GM12878 (cell line): Measurements from ENCODE around the gene PLA2G6. TPM values are rescaled to one million over a fixed set of nuclear protein-coding genes. Genes with fewer than 3 reads are reported as not detected.

ENCODE experiments used
- ATAC-seq: fragments of 200-7000 bp; cut with Tn5 transposase; 3 replicates; pipeline ENCODE4 v1.9.1; 2020; ENCODE audit warnings: mild to moderate bottlenecking, moderate library complexity
- BruUV-seq: library from RNA; stranded (reverse); fragments of 400-500 nt; replicated peaks from 2 replicates; lab custom pipeline; 2021; lab: Mats Ljungman, UMichigan
- CTCF ChIA-PET: fragments of 300-600 bp; sonication (Branson Sonifier 250); formaldehyde crosslinking; extraction: SDS; loops from one replicate; lab custom pipeline; 2021; ENCODE audit warnings: inconsistent platforms; lab: Yijun Ruan, JAX
- POLR2A ChIA-PET: fragments of 350-600 bp; formaldehyde crosslinking; extraction: SDS; loops from one replicate; lab custom pipeline; 2021; ENCODE audit warnings: inconsistent platforms; lab: Charles Lee
- RAD21 ChIA-PET: fragments of 300-600 bp; sonication (Branson Sonifier 250); formaldehyde crosslinking; loops from one replicate; lab custom pipeline; 2023; ENCODE audit warnings: antibody characterized with exemption; ENCODE audit not compliant: unreplicated experiment; lab: Charles Lee
- SMC1A ChIA-PET: fragments of 300-600 bp; sonication (Branson Sonifier 250); formaldehyde crosslinking; loops from one replicate; lab custom pipeline; 2023; ENCODE audit not compliant: unreplicated experiment, uncharacterized antibody; lab: Charles Lee
- DNase-seq: peaks from one replicate; pipeline ENCODE4 v3.0.0-alpha.2; 2011; ENCODE audit warnings: low read depth, low spot score
- FAIRE-seq: peaks from 3 replicates; lab custom pipeline; 2011; peaks lifted over from hg19 to GRCh38; lab: Jason Lieb, UNC
- H2AFZ ChIP-seq: 2 replicates; pipeline ENCODE4 v1.6.0; 2011; ENCODE audit warnings: low read depth, low read length, control low read depth; ENCODE audit not compliant: control insufficient read depth
- H3K27ac ChIP-seq: 2 replicates; pipeline ENCODE4 v1.5.1; 2011; ENCODE audit warnings: control low read depth; ENCODE audit not compliant: control insufficient read depth, insufficient read depth
- H3K27me3 ChIP-seq, 2 experiments: replicated peaks in 1 of 2; 2 replicates each; pipeline versions ENCODE4 v1.6.0 to v1.6.1; 2011; ENCODE audit warnings: low read length in 1 of 2; ENCODE audit not compliant: control insufficient read depth in 2 of 2, insufficient read depth in 2 of 2
- H3K36me3 ChIP-seq, 2 experiments: 2 replicates each; pipeline ENCODE4 v1.5.1; 2011; ENCODE audit warnings: low read length in 1 of 2; ENCODE audit not compliant: control insufficient read depth in 2 of 2, insufficient read depth in 2 of 2
- H3K4me1 ChIP-seq: 2 replicates; pipeline ENCODE4 v1.6.1; 2011; ENCODE audit warnings: mild to moderate bottlenecking, low read length, moderate library complexity, mixed read lengths; ENCODE audit not compliant: control insufficient read depth, insufficient read depth
- H3K4me2 ChIP-seq: 2 replicates; pipeline ENCODE4 v1.6.0; 2011; ENCODE audit warnings: control low read depth; ENCODE audit not compliant: control insufficient read depth, insufficient read depth
- H3K4me3 ChIP-seq: fragments of 200-600 bp; sonication (generic); 2 replicates; pipeline ENCODE4 v1.5.1; 2016
- H3K79me2 ChIP-seq: 2 replicates; pipeline ENCODE4 v1.6.0; 2011; ENCODE audit warnings: low read length; ENCODE audit not compliant: control insufficient read depth, insufficient read depth
- H3K9ac ChIP-seq: 2 replicates; pipeline ENCODE4 v1.8.0; 2011; ENCODE audit warnings: low read length, control low read depth, mixed read lengths; ENCODE audit not compliant: control insufficient read depth, insufficient read depth
- H3K9me3 ChIP-seq: replicated peaks from 3 replicates; pipeline ENCODE4 v1.5.1; 2011; ENCODE audit warnings: mild to moderate bottlenecking, low read length; ENCODE audit not compliant: control insufficient read depth, insufficient read depth
- H4K20me1 ChIP-seq: 2 replicates; pipeline ENCODE4 v1.6.0; 2011; ENCODE audit not compliant: control insufficient read depth, insufficient read depth
- BACH1 ChIP-seq: fragments of 450-650 bp; IDR thresholded peaks from 2 replicates; pipeline ENCODE4 v1.6.1; 2017; ENCODE audit warnings: mild to moderate bottlenecking, borderline replicate concordance
- BCL11A ChIP-seq: IDR thresholded peaks from 2 replicates; pipeline ENCODE4 v1.6.1; 2011; ENCODE audit warnings: low read depth, low read length
- CHD2 ChIP-seq: IDR thresholded peaks from 2 replicates; pipeline ENCODE4 v1.6.1; 2011; ENCODE audit warnings: low read depth, low read length, improper control_type of control experiment, borderline replicate concordance
- CREM ChIP-seq: IDR thresholded peaks from 2 replicates; pipeline ENCODE4 v1.6.1; 2014; ENCODE audit warnings: antibody characterized with exemption, low read depth
- EGR1 ChIP-seq, 2 experiments: IDR thresholded peaks; 1 replicate in 1 of 2; 2 replicates in 1 of 2; pipeline ENCODE4 v1.6.1; 2011 to 2012; ENCODE audit warnings: low read depth in 2 of 2, low read length in 2 of 2, borderline replicate concordance in 1 of 2, mild to moderate bottlenecking in 1 of 2, moderate library complexity in 1 of 2
- ETV6 ChIP-seq, 2 experiments: fragments of 450-650 bp in 1 of 2; IDR thresholded peaks in 1 of 2; conservative IDR thresholded peaks in 1 of 2; 2 replicates each; pipeline ENCODE4 v1.6.1; 2014; ENCODE audit warnings: antibody characterized with exemption in 1 of 2, borderline replicate concordance in 1 of 2, low read depth in 1 of 2, mild to moderate bottlenecking in 1 of 2, moderate library complexity in 1 of 2
- FOXM1 ChIP-seq: IDR thresholded peaks from 2 replicates; pipeline ENCODE4 v1.6.1; 2012; ENCODE audit warnings: low read depth, mild to moderate bottlenecking, inconsistent platforms, low read length, moderate library complexity
- MYC ChIP-seq: IDR thresholded peaks from 2 replicates; pipeline ENCODE4 v1.6.1; 2011; ENCODE audit warnings: mild to moderate bottlenecking, low read length, moderate library complexity, inconsistent platforms; ENCODE audit not compliant: insufficient read depth, insufficient replicate concordance, insufficient read length, severe bottlenecking
- NFIC ChIP-seq: IDR thresholded peaks from 2 replicates; pipeline ENCODE4 v1.6.1; 2012; ENCODE audit warnings: low read depth, mild to moderate bottlenecking, inconsistent platforms, low read length, moderate library complexity
- NFYB ChIP-seq: IDR thresholded peaks from 2 replicates; pipeline ENCODE4 v1.6.1; 2011; ENCODE audit warnings: low read depth, mild to moderate bottlenecking, low read length, improper control_type of control experiment, moderate library complexity; ENCODE audit not compliant: insufficient read depth
- NRF1 ChIP-seq: conservative IDR thresholded peaks from 2 replicates; pipeline ENCODE4 v1.6.1; 2011; ENCODE audit warnings: mild to moderate bottlenecking, low read depth, low read length, improper control_type of control experiment
- PAX8 ChIP-seq: fragments of 450-650 bp; IDR thresholded peaks from 2 replicates; pipeline ENCODE4 v1.6.1; 2017; ENCODE audit warnings: mild to moderate bottlenecking, moderate library complexity
- POLR2AphosphoS5 ChIP-seq: IDR thresholded peaks from 2 replicates; pipeline ENCODE4 v1.6.1; 2011; ENCODE audit warnings: mild to moderate bottlenecking, low read length, inconsistent platforms
- SUPT20H ChIP-seq: IDR thresholded peaks from 2 replicates; pipeline ENCODE4 v1.6.1; 2011; ENCODE audit warnings: low read depth, mild to moderate bottlenecking, low read length, moderate library complexity, borderline replicate concordance; ENCODE audit not compliant: control insufficient read depth
- TAF1 ChIP-seq: IDR thresholded peaks from 2 replicates; pipeline ENCODE4 v1.6.1; 2011; ENCODE audit warnings: mild to moderate bottlenecking, low read depth, low read length, borderline replicate concordance
- TCF12 ChIP-seq: IDR thresholded peaks from 2 replicates; pipeline ENCODE4 v1.6.1; 2011; ENCODE audit warnings: low read depth, mild to moderate bottlenecking, low read length
- TCF3 ChIP-seq: IDR thresholded peaks from 2 replicates; pipeline ENCODE4 v1.6.1; 2012; ENCODE audit warnings: low read depth, mild to moderate bottlenecking, low read length, borderline replicate concordance; ENCODE audit not compliant: insufficient read depth
- YBX1 ChIP-seq: fragments of 450-650 bp; IDR thresholded peaks from 2 replicates; pipeline ENCODE4 v1.6.1; 2016; ENCODE audit warnings: antibody characterized with exemption
- ZBED1 ChIP-seq: IDR thresholded peaks from 2 replicates; pipeline ENCODE4 v1.6.1; 2016; ENCODE audit warnings: borderline replicate concordance
- WGBS: methylation state at CpG from one replicate; pipeline ENCODE4 v1.1.6; 2016; ENCODE audit warnings: low lambda C conversion rate; ENCODE audit not compliant: insufficient replicate concordance, insufficient coverage; ENCODE audit errors: missing lambda C conversion rate; 5-methylcytosine and 5-hydroxymethylcytosine counted together
- in situ Hi-C: fragments of 300-500 bp; cut with MboI; formaldehyde crosslinking; loops from 9 replicates; pipeline ENCODE4 v1.14.3; 2018; ENCODE audit warnings: mixed read lengths
- intact Hi-C: fragments of 100-400 bp; cut with micrococcal nuclease; formaldehyde crosslinking; loops from one replicate; pipeline ENCODE4 v1.14.2; 2022; ENCODE audit not compliant: unreplicated experiment
- polyA plus RNA-seq, 11 experiments: library from polyadenylated mRNA; depleted of rRNA in 4 of 11; unstranded in 6 of 11; stranded (reverse) in 5 of 11; fragments of >200 nt; fragmentation: Nextera tagmentation in 4 of 11; fragmentation: Illumina TruSeq in 1 of 11; extraction: Ambion mirVana in 4 of 11; extraction: Trizol in 1 of 11; gene quantifications; 1 replicate in 1 of 11; 2 replicates in 10 of 11; pipeline versions ENCODE4 v1.2.1 to v1.2.3, GENCODE V29; 2011 to 2016; ENCODE audit warnings: inconsistent platforms in 2 of 11, missing spikeins in 2 of 11, low read depth in 1 of 11
- total RNA-seq, 4 experiments: library from RNA; depleted of rRNA in 3 of 4; stranded (reverse); fragments of >200 nt in 3 of 4; fragmentation: Illumina TruSeq in 1 of 4; extraction: Trizol in 1 of 4; gene quantifications; 2 replicates each; pipeline versions ENCODE4 v1.2.1 to v1.2.3, GENCODE V29; 2013 to 2021
- TF ChIP-seq, protein P1 (sequence below): fragments of 450-650 bp; IDR thresholded peaks from 2 replicates; pipeline ENCODE4 v1.6.1; 2018; ENCODE audit warnings: mild to moderate bottlenecking, low read depth, moderate library complexity; ENCODE audit not compliant: partially characterized antibody

The PLA2G6 gene
- total and polyA plus RNA-seq, 10 of the 15 experiments (the other 5 are each of a cell fraction or from before 2014, with no cell fraction given): 0.15 to 42.2 (median 15.8) TPM

DNA sequence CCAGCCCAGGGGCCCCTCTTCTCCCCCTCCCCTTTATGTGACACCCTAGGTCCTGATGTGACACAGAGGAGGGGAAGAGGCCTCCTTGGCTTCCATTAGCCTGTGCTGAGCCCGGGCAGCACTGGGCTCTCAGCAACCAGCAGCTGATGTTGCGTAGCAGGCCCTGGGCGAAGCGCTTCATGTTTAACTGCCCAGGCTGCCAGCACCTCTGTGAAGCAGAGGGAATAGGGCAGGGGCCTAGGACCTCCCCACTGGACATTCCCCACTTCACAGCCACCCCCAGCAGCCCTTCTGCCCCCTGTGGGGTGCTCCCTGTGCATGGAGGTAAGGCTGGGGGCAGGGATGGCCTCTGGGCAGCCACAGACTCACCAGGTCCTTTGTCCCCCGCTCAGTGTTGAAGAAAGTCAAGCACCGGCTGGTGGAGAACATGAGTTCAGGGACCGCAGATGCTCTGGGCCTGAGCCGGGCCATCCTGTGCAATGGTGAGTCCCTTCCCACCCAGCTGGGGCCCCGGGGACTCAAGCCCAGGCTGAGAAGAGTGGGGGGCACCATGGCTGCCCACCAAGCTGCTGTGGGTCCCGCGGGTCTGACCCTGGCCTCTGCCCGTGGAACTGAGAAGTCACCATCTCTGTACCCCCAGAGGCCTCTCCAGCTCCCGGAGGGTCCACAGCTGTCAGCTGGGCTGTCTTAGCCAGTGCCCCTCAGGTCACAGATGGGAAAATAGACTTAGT, 112.8 kb downstream of the PLA2G6 start (continued):
- TF ChIP-seq, protein P1, sequence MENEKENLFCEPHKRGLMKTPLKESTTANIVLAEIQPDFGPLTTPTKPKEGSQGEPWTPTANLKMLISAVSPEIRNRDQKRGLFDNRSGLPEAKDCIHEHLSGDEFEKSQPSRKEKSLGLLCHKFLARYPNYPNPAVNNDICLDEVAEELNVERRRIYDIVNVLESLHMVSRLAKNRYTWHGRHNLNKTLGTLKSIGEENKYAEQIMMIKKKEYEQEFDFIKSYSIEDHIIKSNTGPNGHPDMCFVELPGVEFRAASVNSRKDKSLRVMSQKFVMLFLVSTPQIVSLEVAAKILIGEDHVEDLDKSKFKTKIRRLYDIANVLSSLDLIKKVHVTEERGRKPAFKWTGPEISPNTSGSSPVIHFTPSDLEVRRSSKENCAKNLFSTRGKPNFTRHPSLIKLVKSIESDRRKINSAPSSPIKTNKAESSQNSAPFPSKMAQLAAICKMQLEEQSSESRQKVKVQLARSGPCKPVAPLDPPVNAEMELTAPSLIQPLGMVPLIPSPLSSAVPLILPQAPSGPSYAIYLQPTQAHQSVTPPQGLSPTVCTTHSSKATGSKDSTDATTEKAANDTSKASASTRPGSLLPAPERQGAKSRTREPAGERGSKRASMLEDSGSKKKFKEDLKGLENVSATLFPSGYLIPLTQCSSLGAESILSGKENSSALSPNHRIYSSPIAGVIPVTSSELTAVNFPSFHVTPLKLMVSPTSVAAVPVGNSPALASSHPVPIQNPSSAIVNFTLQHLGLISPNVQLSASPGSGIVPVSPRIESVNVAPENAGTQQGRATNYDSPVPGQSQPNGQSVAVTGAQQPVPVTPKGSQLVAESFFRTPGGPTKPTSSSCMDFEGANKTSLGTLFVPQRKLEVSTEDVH: no peak
- no peak for TF ChIP-seq POLR2AphosphoS5

DNA sequence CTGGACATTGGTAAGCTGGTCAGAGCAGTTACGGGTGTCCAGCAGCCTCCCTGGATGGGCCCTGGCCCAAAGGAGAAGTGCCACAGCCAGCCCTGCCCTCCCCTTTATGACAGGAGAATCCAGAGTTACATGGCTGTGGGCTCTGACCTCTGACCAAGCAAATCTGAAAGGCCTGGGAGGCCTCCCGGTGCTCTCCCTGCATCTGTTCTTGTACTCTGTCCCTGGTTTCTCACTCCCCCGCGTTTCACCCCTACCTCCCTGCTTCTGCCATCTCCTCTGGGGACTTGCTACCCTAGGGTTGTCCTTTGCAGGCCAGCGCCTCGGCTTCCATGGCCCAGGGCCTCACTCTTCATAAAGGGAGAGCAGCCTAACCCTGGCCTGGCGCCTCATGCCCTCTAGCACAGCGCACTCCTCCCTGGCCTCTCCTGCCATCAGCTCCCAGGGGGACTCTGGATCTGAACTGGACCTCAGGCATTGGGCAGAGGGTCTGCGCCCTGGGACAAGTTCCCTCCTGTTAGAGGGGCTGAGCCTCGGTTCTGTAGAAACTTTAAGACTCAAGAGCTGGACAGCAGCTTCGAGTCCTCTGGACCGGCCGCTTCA, 113.8 kb downstream of the PLA2G6 start:
- Histone ChIP-seq H3K27me3 (no peaks in the 10 kb centered on the region), H3K4me2 (no peak overlapping the region), H3K27ac (no peak overlapping the region), H3K9ac (no peak overlapping the region), H3K4me3 (no peak overlapping the region), H2AFZ (no peak overlapping the region), H4K20me1 (no peaks in the 10 kb centered on the region), H3K36me3 (no peaks in the 10 kb centered on the region; a peak in 3 of 4 replicates), H3K79me2 (no peaks in the 10 kb centered on the region), H3K9me3 (no peaks in the 10 kb centered on the region), H3K4me1 (no peaks in the 10 kb centered on the region)
- RAD21 ChIA-PET: interaction anchor here (0.6 to 1.0 kb wide), 3 partner anchors 15 to 568 kb away, joined by 3 to 4 read pairs (median 4); no protein-coding TSS in a partner anchor
- in situ Hi-C loops: no loop called here
- WGBS: 91% methylated on average over 13 of the region's 13 CpGs
- intact Hi-C loops: no loop called here
- DNase-seq (no peak), ATAC-seq (no peak), FAIRE-seq (no peak)
- CTCF ChIA-PET: interaction anchor here (3.1 kb wide), 1 partner anchor 15 kb away, joined by 17 read pairs; no protein-coding TSS in a partner anchor
- SMC1A ChIA-PET: interaction anchor here (0.9 kb wide), 1 partner anchor 61 kb away, joined by 3 read pairs; no protein-coding TSS in a partner anchor
- BruUV-seq: no TSS peak
- POLR2A ChIA-PET: no interaction called here
- no peak for TF ChIP-seq BACH1
- TF ChIP-seq TAF1: no peak
- TF ChIP-seq CHD2: no peak
- TF ChIP-seq FOXM1: no peak
- TF ChIP-seq ZBED1: no peak
- no peak for TF ChIP-seq MYC
- TF ChIP-seq BCL11A: no peak
- TF ChIP-seq PAX8: no peak
- TF ChIP-seq EGR1 (IDR thresholded peaks at IDR 0.05; ENCODE audit: borderline replicate concordance in 1 of 2, low read depth in 2 of 2, low read length in 2 of 2): no peak
- TF ChIP-seq NFYB: no peak
- TF ChIP-seq ETV6 (conservative IDR thresholded peaks at IDR 0.05 in 1 of 2, IDR thresholded peaks at IDR 0.05 in 1 of 2; ENCODE audit: borderline replicate concordance in 1 of 2, low read depth in 1 of 2): no peak
- no peak for TF ChIP-seq NFIC
- no peak for TF ChIP-seq TCF12
- TF ChIP-seq TCF3: no peak
- no peak for TF ChIP-seq CREM
- no peak for TF ChIP-seq SUPT20H
- no peak for TF ChIP-seq YBX1
- no peak for TF ChIP-seq NRF1
